C1 segment of cervical spinal cord (tissue), 14 donors: ENCODE data around the gene RHOV.

Experiments
- DNase-seq, 14 donors: peaks; one replicate each; lab custom pipeline; 2025; lab: John Stamatoyannopoulos, UW

The RHOV gene

GRCh38 chr15:40873694-40874561 is at the start of gene RHOV:
Gene RHOV, minus strand, starts transcription at chr15:40874234. Its CDS starts 95 bp downstream, at chr15:40874139.
- DNase-seq: peak in 3 of 14 donors; percentile 9 to 50 (median 15)

GRCh38 chr15:40923551-40923950 is 49.5 kb upstream of the RHOV start:
- no peak for DNase-seq

- no peak for DNase-seq
These were observed 48.6 kb upstream of the RHOV start for GRCh38 chr15:40922608-40923005.

- DNase-seq: no peak
These were observed 48.0 kb upstream of the RHOV start for GRCh38 chr15:40921949-40922607.

GRCh38 chr15:40918799-40919392 is 44.9 kb upstream of the RHOV start:
- DNase-seq: no peak

- DNase-seq: no peak
These were observed 44.2 kb upstream of the RHOV start for GRCh38 chr15:40918146-40918798.

- DNase-seq: no peak
These were observed 43.6 kb upstream of the RHOV start for GRCh38 chr15:40917585-40917984.

GRCh38 chr15:40915679-40916078 is 41.6 kb upstream of the RHOV start:
- DNase-seq: no peak

GRCh38 chr15:40915116-40915661 is 41.2 kb upstream of the RHOV start:
- DNase-seq: no peak

GRCh38 chr15:40914486-40914885 is 40.5 kb upstream of the RHOV start:
- no peak for DNase-seq

- DNase-seq: no peak
These were observed 40.0 kb upstream of the RHOV start for GRCh38 chr15:40914013-40914412.

- DNase-seq: no peak
These were observed 38.4 kb upstream of the RHOV start for GRCh38 chr15:40912478-40912877.

- DNase-seq: no peak
These were observed 37.7 kb upstream of the RHOV start for GRCh38 chr15:40911693-40912092.

GRCh38 chr15:40911141-40911540 is 37.1 kb upstream of the RHOV start:
- no peak for DNase-seq

GRCh38 chr15:40909662-40910630 is 35.9 kb upstream of the RHOV start:
- DNase-seq: peak in 4 of 14 donors; percentile 11 to 71 (median 16)

- DNase-seq: no peak
These were observed 34.1 kb upstream of the RHOV start for GRCh38 chr15:40908095-40908494.

- peak in 11 of 14 donors; percentile 18 to 71 (median 39) for DNase-seq
These were observed 33.2 kb upstream of the RHOV start for GRCh38 chr15:40906991-40907802.

- DNase-seq: peak in 12 of 14 donors; percentile 11 to 90 (median 61)
These were observed 32.3 kb upstream of the RHOV start for GRCh38 chr15:40906091-40906990.
